Measurements from ENCODE around the gene PLD1.

The PLD1 gene

GRCh38 chr3:171838218-171838720, 28.0 kb upstream of the PLD1 start:
- DNase-seq = no peak

DNA sequence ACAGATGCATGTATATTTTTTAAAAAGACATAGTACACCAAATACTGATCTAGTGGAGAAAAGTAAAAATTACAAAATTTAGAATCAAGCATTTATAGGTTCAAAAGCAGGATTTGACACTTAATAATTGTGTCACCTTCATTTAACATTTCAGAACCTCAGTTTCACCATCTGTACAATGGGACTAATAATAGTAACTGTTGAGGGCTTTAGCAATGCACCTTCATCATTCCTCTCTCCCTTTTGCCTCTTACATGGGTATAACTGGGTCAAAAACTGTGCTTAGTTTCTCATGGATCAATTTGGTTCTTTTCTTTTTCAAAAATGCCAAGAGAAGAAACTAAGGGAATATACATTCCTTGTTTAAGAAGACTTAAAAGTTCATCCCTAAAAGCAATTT, 27.4 kb upstream of the PLD1 start:
- DNase-seq = no peak

- DNase-seq = no peak
Measured at GRCh38 chr3:171836855-171837254, 26.6 kb upstream of the PLD1 start.

- no peak for DNase-seq
Measured at GRCh38 chr3:171835613-171836012, 25.3 kb upstream of the PLD1 start.

- DNase-seq = no peak
Measured at GRCh38 chr3:171835116-171835515, 24.8 kb upstream of the PLD1 start.

DNA sequence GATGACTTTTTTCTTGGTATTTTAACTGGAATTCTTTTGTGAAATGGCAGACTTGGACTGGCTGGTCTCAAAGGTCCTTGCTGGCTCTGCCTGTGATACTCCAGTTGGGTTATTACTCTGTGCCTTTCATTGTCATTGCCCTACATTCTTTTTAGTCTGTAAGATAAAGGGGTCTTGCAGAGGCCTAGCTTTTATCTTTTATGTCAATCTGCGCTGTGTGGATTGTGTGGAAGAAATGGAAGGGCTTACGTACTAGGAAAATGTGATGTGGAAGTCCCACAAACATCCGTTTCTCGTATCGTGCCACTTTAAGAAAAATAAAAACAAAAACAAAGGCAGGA, 24.1 kb upstream of the PLD1 start:
- DNase-seq = no peak

- DNase-seq = no peak
Measured at GRCh38 chr3:171833789-171834460, 23.6 kb upstream of the PLD1 start.

- DNase-seq = no peak
Measured at GRCh38 chr3:171832989-171833388, 22.7 kb upstream of the PLD1 start.

DNA sequence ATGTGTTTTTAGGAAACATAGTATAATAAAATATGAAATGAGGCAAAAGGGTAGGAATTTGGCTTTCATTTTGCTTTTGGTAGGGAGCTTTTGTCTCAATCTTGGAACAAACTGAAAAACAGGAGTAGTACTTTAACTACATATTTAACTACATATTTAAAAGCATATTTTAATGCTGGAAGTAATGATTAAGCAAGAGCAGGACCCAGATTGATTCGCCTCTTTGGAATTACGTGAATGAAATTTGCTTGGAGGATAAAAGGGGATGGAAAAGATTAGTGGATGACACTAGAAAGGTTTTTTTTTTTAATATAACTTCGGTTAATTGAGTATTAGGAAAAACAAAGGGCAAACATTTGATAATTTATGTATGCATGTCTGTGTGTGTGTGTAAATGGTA, 21.7 kb upstream of the PLD1 start:
- DNase-seq = no peak

GRCh38 chr3:171830518-171830875, 20.2 kb upstream of the PLD1 start:
- no peak for DNase-seq

- no peak for DNase-seq
Measured at GRCh38 chr3:171829841-171830517, 19.7 kb upstream of the PLD1 start.

GRCh38 chr3:171828902-171829770, 18.9 kb upstream of the PLD1 start:
- no peak for DNase-seq

DNA sequence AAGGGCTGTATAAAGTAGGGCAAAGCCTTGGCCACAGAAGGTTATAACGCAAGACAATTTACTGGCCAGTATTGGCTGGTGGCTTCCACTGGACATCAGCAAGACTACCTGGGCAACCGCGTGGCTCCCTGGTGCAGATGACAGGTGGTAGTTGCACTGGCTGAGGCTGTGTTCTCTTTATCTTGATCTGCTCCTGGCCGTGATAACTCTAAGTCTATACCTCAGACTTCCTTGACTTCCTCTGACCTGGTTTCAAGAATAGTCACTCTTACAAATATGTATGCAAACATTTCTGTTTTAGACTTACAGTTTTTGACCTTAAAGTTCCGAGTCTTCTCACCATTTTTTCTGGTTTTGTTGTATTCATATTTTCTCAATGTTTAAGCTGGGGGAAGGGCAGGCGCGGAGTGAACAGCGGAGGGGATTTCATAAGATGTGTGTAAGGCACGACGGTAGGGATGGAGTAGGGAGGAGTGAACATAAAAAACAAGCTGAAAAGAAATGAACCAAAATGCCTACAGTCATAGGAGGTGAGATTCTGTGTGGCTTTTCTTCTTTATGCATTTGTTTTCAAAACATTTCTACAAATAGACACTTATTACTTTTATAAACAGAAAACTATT, 17.7 kb upstream of the PLD1 start:
- no peak for DNase-seq

DNA sequence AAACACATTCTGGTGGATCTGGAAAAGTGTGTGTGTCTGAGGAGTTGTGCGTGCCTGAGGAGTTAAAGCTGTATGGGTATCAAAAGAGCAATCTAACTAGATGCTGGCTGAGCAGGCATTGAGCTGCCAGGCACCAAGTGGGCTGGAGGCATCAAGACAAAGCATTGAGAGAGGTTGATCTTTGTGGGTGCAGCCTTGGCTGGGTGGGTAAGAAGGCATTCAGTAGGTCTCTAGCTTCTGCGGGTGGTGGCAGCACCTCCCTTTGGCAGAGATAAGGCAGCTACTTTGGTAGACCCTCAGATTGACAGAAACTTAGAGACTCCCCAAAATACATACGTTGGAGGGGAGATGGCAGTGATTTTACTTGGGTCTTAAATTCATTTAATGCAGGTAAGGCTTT, 17.1 kb upstream of the PLD1 start:
- DNase-seq = no peak

GRCh38 chr3:171825222-171825828, 15.0 kb upstream of the PLD1 start:
- no peak for DNase-seq

DNA sequence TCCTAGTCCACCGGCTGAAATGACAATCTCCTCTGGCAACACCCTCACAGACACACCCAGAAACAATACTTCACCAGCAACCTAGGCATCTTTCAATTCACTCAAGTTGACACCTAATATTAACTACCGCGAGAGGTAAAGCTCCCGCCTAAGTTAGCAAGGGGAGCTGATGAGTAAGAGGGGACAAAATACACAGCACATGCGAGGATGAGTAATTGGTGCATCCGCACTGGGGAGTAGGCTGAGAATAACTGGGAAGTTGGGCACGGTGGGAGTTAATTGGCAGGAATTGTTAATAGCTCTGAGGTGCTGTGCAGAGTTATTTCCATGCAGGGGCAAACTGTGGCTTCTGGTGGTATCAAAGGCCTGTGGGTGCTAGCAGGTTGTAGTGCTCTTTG, 14.5 kb upstream of the PLD1 start:
- no peak for DNase-seq

- no peak for DNase-seq
Measured at GRCh38 chr3:171824116-171824515, 13.8 kb upstream of the PLD1 start.

- DNase-seq = no peak
Measured at GRCh38 chr3:171822431-171823106, 12.3 kb upstream of the PLD1 start.

GRCh38 chr3:171821778-171822358, 11.6 kb upstream of the PLD1 start:
- DNase-seq = no peak

DNA sequence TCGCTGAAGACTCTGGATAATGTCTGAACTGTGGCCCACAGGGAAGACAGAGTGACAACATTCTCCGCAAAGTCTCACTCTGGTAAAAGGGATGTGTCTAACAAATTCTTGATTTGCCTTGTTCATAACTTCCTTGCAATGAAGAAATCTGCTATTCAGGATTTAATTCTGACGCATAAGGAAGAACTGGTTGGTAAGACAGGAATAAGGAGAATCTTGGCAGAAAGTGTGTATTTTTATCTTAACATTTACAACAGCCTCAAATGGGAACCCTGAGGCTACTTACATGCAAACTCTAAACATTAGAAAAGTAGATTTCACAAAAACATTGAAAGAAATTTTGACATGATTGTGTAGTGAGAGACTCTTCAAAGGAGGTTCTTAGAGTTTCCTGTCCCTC, 10.8 kb upstream of the PLD1 start:
- DNase-seq = no peak

GRCh38 chr3:171817074-171817800, 7.0 kb upstream of the PLD1 start:
- no peak for DNase-seq

Measured in stimulated activated naive CD4-positive, alpha-beta T cell treated with Interleukin-2 at 50 U/mL for 16 hours (primary cell).